HG02943 (cell line): ENCODE measurements around the gene CPA2.
"Not testable (repeated sequence)": the region's sequence is repeated elsewhere in the genome, so short reads cannot be mapped to it uniquely, and the experiment has no call there.

Experiments
- ATAC-seq: cut with Tn5 transposase; IDR thresholded peaks from one replicate; pipeline ENCODE4 v1.9.1; 2021; ENCODE audit warnings: mild to moderate bottlenecking, low read depth, moderate library complexity; ENCODE audit not compliant: unreplicated experiment

The CPA2 gene

DNA sequence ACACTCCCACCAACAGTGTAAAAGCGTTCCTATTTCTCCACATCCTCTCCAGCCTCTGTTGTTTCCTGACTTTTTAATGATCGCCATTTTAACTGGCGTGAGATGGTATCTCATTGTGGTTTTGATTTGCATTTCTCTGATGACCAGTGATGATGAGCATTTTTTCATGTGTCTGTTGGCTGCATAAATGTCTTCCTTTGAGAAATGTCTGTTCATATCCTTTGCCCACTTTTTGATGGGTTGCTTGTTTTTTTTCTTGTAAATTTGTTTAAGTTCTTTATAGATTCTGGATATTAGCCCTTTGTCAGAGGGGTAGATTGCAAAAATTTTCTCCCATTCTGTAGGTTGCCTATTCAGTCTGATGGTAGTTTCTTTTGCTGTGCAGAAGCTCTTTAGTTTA is 17.0 kb upstream of the CPA2 start:
- not testable (repeated sequence) for ATAC-seq

DNA sequence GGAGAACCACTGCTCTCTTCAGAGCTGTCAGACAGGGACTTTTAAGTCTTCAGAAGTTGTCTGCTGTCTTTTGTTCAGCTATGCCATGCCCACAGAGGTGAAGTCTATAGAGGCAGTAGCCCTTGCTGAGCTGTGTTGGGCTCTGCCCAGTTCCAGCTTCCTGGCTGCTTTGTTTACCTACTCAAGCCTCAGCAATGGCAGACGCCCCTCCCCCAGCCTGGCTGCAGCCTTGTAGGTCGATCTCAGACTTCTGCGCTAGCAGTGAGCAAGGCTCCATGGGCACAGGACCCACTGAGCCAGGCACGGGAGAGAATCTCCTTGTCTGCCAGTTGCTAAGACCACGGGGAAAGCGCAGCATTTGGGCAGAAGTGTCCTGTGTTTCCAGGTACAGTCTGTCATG is 12.1 kb upstream of the CPA2 start:
- no peak for ATAC-seq

DNA sequence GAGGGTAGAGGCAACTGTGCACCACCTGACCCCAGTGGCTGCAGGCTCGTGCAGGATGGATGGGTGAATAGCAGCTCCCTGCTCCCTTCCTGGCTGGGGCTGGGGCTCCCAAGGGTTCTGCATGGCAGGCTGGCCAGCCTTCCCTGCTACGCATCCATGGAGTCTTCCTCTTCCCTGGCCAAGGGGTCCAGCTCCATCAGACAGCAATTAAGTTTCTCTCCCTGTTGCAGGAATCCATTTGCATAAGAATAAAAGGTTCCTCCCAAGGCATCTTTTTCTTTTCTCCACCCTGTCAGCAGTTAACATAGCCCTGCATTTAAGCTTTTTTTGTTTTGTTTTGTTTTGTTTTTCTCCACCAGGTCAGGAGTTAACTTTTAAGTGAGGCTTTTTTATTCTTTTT is 10.0 kb upstream of the CPA2 start:
- ATAC-seq, result no peak

DNA sequence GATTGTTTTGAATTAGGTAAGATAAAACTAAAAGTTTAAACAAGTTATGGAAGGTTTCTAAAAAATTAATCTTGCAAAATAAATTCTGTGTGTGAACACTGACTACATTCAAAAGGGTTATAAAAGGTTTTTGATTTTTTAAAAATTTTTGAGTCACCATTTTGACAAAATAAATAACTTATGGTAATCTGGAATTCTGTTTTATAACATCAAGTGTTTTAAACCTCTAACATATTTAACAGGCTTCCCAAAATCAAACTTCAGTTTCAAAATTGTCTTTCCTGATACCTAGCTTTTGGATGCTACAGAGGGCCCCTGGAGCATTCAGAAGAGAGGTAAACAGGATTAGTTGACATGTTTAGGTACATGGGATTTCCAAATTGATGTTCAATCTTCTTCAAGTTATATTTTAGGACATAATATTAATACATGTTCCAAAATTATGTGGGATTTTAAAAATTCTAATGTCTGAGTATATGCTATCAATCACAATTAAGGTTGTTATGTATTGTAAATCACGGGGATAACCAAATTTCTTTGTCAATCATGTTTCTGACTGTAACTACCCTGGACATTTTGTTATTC is 8.1 kb upstream of the CPA2 start:
- ATAC-seq, result no peak

- ATAC-seq, result no peak
Observed at GRCh38 chr7:130262448-130262847, 4.2 kb upstream of the CPA2 start.

DNA sequence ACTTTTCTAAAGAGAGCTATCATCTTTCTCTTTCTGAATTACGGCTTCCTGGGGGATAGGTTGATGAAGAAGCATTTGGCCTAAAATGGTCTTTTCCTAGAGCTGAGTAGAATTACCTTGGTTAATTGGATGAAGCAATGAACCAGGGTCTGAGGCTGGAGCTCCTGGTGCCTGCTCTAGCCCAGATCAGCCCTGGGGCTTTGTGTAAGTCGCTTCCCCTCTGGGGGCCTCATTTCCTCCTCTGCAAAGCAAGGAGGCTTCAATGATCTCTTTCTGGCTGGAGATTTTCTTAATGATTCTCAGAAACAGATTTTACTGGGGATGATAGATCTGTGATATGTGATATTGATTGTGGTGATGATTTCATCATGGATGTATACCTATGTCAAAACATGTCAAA is 3.5 kb upstream of the CPA2 start:
- no peak for ATAC-seq

DNA sequence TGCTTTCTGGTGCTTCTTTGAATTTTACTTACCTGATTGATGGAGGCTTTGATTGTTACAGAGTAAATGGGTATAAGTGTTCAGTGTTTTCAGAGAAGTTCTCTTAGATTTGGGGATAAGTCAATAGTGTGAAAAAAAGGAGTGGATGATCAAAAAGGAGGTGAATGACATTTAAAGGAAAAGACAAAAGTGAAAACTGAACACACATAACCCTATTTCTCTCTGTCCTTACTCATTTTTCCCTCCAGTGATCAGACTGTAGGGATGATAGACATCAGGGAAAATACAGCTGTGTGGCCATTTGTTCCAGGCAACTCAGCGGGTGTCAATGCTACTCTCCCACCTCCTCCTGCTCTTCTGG is 278 bp downstream of the CPA2 start:
- ATAC-seq, result no peak

GRCh38 chr7:130268463-130269317 is 2.0 kb downstream of the CPA2 start:
- ATAC-seq, result no peak

- ATAC-seq, result no peak
Observed at GRCh38 chr7:130269318-130269694, 2.6 kb downstream of the CPA2 start.

DNA sequence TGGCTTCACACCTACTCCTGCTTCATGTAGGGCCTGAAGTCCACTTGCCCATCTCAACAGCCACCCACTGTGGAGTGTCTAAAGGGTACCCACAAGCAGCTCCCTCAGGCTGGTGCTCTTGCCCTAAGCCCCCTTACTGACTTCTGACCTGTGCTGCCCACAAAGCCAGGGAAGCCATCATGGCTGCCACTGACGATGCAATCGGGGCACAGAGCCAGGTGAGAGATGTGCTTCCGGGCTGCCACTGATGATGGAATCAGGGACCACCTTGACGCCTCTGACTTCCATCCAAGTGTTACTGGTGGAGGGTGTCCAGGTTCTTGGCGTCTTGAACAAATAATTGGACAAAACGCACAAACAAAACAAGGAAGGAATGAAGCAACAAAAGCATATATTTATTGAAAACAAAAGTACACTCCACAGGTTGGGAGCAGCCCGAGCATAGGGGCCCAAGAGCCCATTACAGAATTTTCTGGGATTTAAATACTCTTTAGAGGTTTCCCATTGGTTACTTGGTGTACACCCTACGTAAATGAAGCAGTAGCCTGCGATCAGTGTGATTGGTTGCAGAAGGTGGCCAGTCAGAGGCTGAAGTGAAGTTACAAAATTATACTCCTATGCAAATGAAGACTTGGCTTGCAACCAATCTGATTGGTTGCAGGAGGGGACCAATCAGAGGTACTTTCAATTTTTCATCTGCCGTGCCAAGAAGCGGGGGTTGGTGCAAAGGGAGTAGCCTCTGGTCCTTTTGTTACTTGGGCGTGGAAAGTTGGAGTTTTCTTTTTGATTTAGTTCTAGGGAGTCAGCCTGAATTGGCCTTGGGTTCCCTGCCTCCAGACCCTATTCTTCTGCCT is 4.5 kb downstream of the CPA2 start:
- no peak for ATAC-seq

- ATAC-seq, result no peak
Observed at GRCh38 chr7:130272381-130273080, 5.9 kb downstream of the CPA2 start.

DNA sequence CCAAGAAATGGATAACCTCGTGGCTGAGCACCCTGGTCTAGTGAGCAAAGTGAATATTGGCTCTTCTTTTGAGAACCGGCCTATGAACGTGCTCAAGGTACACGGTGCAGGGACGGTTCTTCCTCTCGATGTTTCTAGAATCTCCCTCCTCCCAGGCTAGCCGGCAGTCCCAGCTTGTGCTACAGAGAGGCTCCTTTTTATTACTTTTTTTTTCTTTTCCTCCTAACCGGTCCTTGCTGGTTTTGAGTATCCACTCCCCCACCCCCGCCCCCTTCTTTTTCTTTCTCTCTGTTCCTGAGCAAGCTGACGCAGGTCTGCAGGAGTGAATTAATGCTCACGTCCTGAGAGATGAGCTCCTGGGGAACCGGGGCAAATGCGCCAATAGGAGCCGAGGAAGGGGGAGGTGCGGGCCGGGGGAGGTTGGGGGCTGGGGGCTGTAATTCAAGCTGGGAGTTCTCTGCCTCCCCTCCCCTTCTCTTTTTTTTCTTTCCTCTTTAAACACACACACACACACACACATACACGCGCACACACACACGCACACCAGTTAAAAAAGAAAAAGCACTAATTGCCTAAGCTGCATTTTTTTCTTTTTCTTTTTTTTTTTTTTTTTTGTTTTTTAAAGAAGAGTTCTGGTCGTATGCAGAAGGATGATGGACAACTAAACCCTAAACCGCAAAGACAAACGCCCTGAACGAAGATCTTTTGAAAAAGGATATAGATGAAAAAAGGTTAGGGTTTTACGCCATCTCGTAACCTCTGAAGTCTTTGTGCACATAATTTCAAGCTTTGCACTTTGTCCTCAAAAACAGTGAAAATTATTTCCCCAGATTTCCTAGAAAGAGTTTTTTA is 6.6 kb downstream of the CPA2 start:
- no peak for ATAC-seq

DNA sequence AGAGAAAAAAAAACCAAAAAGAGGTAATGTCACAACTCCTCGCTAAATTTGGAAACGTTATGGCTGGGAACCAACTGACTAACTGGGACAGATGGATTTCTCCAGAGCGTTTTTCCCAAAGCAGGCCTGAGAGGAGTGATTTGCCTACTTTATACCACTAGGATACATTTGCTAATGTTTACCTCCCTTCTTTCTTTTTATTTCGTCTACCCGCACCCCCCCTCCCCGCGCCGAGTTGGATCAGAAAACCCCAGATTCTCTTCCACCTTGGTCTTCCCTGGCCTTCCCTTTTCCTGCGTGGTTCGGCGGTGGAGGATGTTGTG is 7.2 kb downstream of the CPA2 start:
- no peak for ATAC-seq

DNA sequence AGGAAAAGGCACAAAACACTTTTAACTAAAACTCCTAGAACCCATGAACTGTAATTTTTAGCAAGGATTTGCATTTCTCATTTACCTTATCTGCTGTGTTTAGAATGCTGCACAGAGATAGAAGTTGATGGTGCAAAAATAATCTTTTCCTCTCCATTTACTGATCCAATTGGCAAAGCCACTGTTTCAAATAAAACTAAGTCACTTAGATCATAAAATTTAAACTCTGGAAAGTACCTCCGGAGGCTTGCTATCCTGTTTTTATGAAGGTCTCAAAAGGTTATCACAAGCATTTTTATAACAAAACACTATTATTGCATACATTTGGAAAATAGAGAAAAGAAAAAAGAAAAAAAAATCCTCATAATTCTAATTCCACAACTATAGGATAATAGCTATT is 7.6 kb downstream of the CPA2 start:
- no peak for ATAC-seq

DNA sequence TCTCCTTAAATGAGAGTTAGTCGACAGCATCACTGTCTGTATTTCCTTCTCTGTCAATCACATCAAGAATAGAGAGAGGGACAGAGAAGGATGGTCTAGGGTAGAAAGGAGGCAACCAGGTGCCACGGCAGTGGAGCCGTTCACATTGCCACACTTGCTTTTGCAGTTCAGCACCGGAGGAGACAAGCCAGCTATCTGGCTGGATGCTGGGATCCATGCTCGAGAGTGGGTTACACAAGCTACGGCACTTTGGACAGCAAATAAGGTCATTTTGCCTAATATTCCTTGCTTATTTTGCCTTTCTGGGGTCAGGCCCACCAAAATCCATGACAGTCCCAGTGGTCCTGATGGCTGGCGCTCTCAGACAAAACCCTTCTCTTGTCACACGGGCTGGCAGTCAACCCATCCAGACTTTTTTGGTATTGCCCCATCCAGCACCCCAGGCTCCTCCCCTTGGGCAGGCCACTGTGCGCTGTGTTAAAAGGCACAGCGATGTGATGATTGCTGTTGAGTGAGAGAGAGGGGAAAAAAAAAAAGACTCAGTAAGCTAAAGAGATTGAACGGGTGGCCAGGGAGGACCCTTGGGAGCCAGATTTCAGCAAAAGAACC is 8.4 kb downstream of the CPA2 start:
- no peak for ATAC-seq

DNA sequence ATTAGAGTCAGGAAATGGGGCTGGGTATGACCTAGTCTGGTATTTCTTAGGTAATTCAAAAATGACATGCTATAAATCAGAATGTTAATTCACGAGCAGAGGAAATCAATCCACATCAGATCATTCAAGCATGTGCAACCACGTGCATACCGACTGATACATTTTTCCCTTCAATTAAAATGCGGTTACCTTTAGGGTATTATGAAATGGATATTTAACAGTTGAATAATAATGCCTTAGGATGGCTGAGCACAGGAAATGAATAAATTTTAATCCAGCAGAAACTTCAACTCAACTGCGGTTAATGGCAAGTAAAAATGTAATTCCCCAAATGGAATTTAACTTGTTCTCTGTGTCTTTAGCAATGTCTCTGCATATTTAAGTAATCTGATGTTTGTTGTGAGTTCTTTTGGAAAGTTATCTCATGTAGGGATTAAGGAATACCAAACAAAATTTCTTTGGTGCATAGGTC is 9.2 kb downstream of the CPA2 start:
- no peak for ATAC-seq

GRCh38 chr7:130276796-130277762 is 10.4 kb downstream of the CPA2 start:
- no peak for ATAC-seq
